Mesothelial cell of epicardium (in vitro differentiated cells): Measurements from ENCODE around the gene PAX2. TPM values are rescaled to one million over a fixed set of nuclear protein-coding genes. Genes with fewer than 3 reads are reported as not detected.

Experiments used
- DNase-seq, 2 experiments: peaks; one replicate each; pipeline ENCODE4 v3.0.0; 2021; ENCODE audit warnings: low spot score in 2 of 2; ENCODE audit not compliant: unreplicated experiment in 2 of 2
- H3K27ac Mint-ChIP-seq: 2 replicates; pipeline ENCODE4 v1.8.0; 2021; ENCODE audit warnings: mixed read lengths
- H3K27me3 Mint-ChIP-seq: 2 replicates; pipeline ENCODE4 v1.8.0; 2021; ENCODE audit warnings: low read depth, mixed read lengths
- H3K36me3 Mint-ChIP-seq: 2 replicates; pipeline ENCODE4 v1.8.0; 2021; ENCODE audit warnings: mixed read lengths
- H3K4me1 Mint-ChIP-seq: 2 replicates; pipeline ENCODE4 v1.8.0; 2021; ENCODE audit warnings: mixed read lengths
- H3K4me3 Mint-ChIP-seq: 2 replicates; pipeline ENCODE4 v1.8.0; 2021; ENCODE audit warnings: mild to moderate bottlenecking, moderate library complexity, mixed read lengths
- H3K9me3 Mint-ChIP-seq: 2 replicates; pipeline ENCODE4 v1.8.0; 2021; ENCODE audit warnings: mixed read lengths
- CTCF ChIP-seq: fragments of 200-600 bp; sonication (generic); IDR thresholded peaks from one replicate; pipeline ENCODE4 v1.5.0; 2021; ENCODE audit warnings: antibody characterized with exemption; ENCODE audit not compliant: unreplicated experiment
- total RNA-seq: library from RNA; stranded (reverse); gene quantifications from 3 replicates; pipeline ENCODE4 v1.2.1, GENCODE V29; 2021

Gene PAX2
- total RNA-seq, 1 donor from 2014 or later: not detected

GRCh38 chr10:100831742-100832141 is 86.4 kb downstream of the PAX2 start:
- Mint-ChIP-seq H3K36me3 (no peaks in the 10 kb centered on the region), H3K9me3 (no peaks in the 10 kb centered on the region), H3K27ac (no peak overlapping the region), H3K27me3 (peaks cover 26% of the 10 kb centered on the region), H3K4me3 (no peak overlapping the region), H3K4me1 (peaks cover 24% of the 10 kb centered on the region)
- no peak for TF ChIP-seq CTCF
- no peak for DNase-seq

- peaks cover 2% of the 10 kb centered on the region for H3K27me3 Mint-ChIP-seq
- no peaks in the 10 kb centered on the region for H3K4me1 Mint-ChIP-seq
- H3K4me3 Mint-ChIP-seq: no peak overlapping the region
These were observed 90.4 kb downstream of the PAX2 start for GRCh38 chr10:100835810-100836209.

GRCh38 chr10:100836891-100837290 is 91.5 kb downstream of the PAX2 start:
- H3K27me3 Mint-ChIP-seq: peaks cover 11% of the 10 kb centered on the region
- no peak for DNase-seq
- no peak overlapping the region for H3K4me3 Mint-ChIP-seq
- H3K36me3 Mint-ChIP-seq: no peaks in the 10 kb centered on the region
- H3K27ac Mint-ChIP-seq: no peak overlapping the region
- H3K9me3 Mint-ChIP-seq: no peaks in the 10 kb centered on the region
- no peak for TF ChIP-seq CTCF
- no peaks in the 10 kb centered on the region for H3K4me1 Mint-ChIP-seq

More at GRCh38 chr10:100835810-100836209, 90.4 kb downstream of the PAX2 start:
- Mint-ChIP-seq H3K27ac (no peak overlapping the region), H3K9me3 (no peaks in the 10 kb centered on the region), H3K36me3 (no peaks in the 10 kb centered on the region)
- DNase-seq: no peak
- TF ChIP-seq CTCF: no peak

GRCh38 chr10:100837300-100837699 is 91.9 kb downstream of the PAX2 start:
- Mint-ChIP-seq H3K27me3 (peaks cover 15% of the 10 kb centered on the region), H3K36me3 (no peaks in the 10 kb centered on the region), H3K27ac (no peak overlapping the region), H3K4me3 (no peak overlapping the region), H3K4me1 (no peaks in the 10 kb centered on the region), H3K9me3 (no peaks in the 10 kb centered on the region)
- no peak for TF ChIP-seq CTCF
- DNase-seq: no peak

GRCh38 chr10:100838986-100839385 is 93.6 kb downstream of the PAX2 start:
- no peak for DNase-seq
- Mint-ChIP-seq H3K36me3 (no peaks in the 10 kb centered on the region), H3K9me3 (no peaks in the 10 kb centered on the region), H3K27me3 (peaks cover 29% of the 10 kb centered on the region), H3K27ac (no peak overlapping the region), H3K4me3 (no peak overlapping the region), H3K4me1 (no peaks in the 10 kb centered on the region)
- TF ChIP-seq CTCF: no peak

- Mint-ChIP-seq H3K4me1 (no peaks in the 10 kb centered on the region), H3K27me3 (peaks cover 46% of the 10 kb centered on the region), H3K4me3 (no peak overlapping the region), H3K36me3 (no peaks in the 10 kb centered on the region), H3K9me3 (no peaks in the 10 kb centered on the region), H3K27ac (no peak overlapping the region)
- DNase-seq: no peak
- TF ChIP-seq CTCF: no peak
These were observed 96.1 kb downstream of the PAX2 start for GRCh38 chr10:100841528-100841927.
